Colon (tissue), 2 donors: ENCODE data around the gene PDS5A.
A peak's percentile ranks its signal among the peaks of the same experiment; 100 is the strongest.
"Not testable (repeated sequence)": the region's sequence is repeated elsewhere in the genome, so short reads cannot be mapped to it uniquely, and the experiment has no call there.

Experiments used
- FAIRE-seq: peaks from 2 replicates; lab custom pipeline; 2012; peaks lifted over from hg19 to GRCh38; lab: Jason Lieb, UNC
- donor health status: control.
- donor health status: control.

Gene PDS5A

DNA sequence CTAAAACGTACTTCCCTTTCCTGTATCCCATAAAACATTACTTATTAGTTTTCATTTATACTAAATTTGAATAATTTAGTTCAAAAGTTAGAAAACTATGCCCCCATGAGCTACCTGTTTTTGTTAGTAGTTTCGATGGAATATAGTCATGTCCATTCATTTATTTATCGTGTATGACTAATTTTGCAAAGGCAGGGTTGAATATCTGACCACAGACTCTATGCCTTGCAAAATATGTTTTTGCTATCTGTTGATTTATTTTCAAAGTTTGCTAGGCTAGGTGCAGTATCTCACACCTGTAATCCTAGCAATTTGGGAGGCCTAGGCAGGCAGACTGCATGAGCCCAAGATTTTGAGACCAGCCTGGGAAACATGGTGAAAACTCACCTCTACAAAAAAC is 78.4 kb downstream of the PDS5A start:
- no peak for FAIRE-seq

DNA sequence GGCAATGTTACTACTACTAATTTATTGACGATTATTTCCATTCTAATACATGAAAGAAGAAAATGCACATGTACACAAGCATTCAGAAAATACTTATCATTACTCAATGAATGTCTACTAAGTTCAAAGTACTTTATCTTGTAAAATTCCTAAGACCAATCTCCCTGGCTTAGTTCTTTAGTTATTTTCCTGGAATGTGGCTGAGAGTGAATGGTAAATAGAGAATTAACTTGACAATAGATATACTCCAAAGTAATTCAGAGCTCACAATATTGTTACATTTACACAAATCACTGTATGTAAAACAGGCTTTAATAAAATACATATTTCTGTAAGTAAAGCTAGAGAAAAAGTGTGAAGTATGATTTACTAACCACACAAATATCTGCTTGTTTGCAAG is 79.7 kb downstream of the PDS5A start:
- no peak for FAIRE-seq

DNA sequence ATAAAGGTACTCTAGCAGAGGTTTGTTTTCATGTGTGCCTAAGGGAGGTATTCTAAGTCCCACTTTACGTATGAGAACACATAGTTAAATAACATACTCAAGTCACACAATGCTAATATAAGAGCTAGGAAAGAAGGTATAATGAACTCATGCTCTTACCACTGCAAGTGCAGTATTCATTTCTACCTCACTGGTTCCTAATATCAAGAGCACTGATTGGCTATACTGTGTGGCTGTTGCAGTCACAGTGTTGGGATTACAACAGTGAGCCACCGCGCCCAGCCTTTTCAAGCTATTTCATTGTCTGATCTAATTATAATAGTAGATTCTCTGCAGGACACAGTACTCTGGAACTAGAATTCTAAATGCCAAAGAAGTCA is 84.0 kb downstream of the PDS5A start:
- no peak for FAIRE-seq

DNA sequence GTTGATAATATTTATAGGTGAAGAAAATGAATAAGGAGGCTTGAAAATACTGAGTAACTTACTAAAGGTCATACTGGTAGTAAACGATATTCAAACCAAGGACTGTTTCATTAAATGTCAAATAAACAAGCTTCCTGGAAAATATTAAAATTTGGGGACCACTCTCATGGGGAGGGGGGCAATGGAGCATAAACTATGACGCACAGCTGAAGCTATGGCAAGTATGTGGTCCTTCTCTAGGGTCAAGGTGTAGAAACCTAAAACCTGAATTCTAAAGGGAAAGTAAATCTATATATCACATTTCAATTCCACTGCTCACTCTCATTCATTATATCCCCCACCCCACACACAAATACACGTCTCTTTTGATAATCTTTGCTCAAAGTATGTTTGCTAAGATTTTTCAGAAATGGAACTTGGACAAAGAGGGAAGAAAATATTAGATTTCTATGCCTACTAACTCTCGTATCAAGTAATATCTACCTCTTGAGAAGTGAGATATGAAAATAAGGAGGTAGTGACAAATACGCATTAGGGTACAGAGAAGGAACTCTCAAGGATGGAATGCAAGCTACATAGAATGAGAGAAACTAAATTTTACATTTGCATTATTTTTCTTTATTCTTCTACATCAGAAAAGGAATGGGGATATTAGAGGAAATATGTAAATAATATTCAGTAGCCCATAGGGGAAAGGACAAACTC is 84.6 kb downstream of the PDS5A start:
- no peak for FAIRE-seq

DNA sequence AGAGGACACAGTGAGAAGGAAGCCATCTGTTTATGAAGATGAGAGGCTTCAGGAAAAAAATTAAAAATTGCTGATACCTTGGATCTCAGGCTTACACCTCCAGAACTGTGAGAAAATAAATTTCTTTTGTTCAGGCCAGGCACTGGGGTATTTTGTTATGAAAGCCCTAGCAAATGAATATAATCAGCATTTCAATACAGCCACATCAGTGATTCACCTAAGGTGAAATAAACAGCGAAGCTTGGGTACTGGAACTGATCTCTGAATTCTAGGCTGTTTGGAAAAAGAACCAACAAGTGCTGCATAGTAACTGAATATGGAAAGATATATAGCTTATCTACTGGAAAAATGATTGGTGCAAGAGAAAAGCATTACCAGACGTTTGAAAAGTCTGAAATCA is 88.5 kb downstream of the PDS5A start:
- no peak for FAIRE-seq

DNA sequence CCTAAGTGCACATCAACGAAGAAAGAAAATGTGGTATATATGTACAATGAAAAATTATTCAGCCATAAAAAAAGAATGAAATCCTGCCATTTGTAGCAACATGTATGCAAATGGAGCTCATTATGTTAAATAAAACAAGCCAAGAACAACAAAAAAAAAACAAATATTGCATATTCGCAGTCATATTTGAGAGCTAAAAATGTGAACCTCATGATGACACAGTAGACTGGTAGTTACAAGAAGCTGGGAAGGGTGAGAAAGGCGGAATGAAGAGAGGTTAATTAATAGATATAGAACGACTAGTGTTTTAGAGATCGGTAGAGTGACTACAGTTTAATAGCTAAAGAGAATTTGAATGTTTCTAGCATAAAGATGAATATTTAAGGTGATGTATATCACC is 89.2 kb downstream of the PDS5A start:
- no peak for FAIRE-seq

DNA sequence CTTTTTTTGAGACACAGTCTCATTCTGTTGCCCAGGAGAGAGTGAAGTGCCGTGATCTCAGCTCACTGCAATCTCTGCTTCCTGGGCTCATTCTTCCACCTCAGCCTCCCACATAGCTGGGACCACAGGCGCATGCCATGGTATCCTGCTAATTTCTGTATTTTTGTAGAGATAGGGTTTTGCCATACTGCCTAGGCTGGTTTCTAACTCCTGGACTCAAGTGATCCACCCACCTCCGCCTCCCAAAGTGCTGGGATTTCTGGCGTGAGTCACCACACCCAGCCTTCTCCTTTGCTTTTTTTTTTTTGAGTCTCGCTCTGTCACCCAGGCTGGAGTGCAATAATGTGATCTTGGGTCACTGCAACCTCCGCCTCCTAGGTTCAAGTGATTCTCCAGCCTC is 94.1 kb downstream of the PDS5A start:
- no peak for FAIRE-seq

DNA sequence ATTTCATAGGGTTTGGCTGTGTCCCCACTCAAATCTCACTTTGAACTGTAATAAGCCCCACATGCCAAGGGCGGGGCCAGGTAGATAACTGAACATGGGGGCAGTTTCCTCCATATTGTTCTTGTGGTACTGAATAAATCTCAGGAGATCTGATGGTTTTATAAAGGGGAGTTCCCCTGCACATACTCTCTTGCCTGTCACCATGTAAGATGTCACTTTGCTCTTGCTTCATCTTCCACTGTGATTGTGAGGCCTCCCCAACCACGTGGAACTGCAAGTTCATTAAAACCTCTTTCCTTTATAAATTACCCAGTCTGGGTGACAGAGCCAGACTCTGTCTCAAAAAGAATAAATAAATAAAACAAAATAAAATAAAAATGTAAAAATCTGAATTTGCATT is 95.9 kb downstream of the PDS5A start:
- FAIRE-seq: no peak

DNA sequence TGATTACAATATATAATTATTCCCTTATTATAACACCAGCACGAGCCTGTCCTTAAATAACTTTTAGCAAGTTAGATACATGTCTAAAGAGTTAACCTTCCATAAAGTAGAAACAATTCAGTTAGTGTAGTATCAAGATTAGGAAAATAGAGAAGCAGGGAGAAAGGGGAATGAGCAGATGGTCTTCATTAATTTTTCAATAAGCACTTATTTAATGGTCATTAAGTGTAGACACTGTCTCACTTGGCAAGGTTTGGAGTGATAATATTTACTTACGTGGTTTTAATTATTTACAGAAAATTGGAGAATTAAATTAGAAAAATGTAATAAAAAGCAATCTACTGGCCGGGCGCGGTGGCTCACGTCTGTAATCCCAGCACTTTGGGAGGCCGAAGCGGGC is 99.7 kb downstream of the PDS5A start:
- FAIRE-seq: no peak

DNA sequence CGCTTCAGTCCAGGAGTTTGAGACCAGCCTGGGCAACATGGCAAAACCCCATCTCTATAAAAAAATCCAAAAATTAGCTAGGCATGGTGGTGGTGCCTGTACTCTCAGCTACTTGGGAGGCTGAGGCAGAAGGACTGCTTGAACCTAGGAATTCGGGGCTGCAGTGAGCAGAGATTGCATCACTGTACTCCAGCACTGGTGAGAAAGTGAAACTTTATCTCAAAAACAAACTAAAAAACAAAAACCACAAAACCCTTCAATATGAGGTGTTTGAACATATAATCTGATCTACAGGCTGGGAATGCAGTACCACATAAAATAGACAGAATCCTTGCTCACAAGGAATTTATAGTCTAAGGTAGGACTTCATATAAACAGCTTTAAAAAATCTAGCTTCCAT is 103.9 kb downstream of the PDS5A start:
- no peak for FAIRE-seq

DNA sequence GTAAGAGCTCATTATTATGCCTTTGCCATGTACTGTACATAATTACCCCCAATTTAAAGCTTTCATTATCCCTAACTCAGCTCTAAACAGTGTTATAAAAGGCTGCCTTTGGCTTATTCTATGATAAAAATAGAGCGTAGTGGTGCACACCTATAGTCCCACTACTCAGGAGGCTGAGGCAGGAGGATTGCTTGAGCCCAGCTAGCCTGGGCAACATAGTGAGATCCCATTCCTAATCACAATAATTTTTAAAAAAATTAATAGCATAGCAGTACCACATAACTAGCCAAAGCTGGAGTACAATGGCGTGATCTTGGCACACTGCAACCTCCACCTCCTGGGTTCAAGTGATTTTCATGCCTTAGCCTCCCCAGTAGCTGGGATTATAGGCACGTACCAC is 112.4 kb downstream of the PDS5A start:
- FAIRE-seq: no peak

DNA sequence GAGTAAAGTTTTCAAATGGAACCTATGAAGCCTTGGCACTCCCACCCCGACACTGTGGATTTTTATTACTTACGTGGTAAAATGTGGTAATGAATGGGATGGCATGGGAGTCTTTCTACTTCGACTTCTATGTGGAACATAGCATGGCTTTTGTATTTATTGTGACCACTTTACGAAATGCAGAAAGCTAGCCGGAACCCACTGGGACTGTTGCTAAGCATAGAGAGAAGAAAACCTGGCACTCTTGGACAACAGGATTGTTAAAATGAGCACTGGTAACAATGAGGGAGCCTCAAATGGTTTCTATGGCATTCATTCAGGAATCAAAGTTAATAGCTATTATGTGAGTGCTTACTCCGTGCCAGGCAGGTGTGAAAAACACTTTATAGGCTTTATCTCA is 113.3 kb downstream of the PDS5A start:
- no peak for FAIRE-seq

DNA sequence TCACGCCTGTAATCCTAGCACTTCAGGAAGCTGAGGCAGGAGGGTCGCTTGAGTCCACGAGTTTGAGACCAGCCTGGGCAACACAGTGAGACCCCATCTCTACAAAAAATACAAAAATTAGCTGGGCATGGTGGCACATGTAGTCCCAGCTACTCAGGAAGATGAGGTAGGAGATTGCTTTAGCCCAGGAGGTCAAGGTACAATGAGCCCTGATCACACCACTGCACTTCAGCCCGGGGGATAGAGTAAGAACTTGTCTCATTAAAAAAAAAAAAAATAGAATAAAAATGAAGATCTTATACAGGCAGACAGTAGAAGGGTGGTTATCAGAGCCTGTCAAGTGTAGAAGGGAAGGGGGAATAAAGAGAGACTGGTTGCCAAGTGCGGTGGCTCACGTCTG is 116.9 kb downstream of the PDS5A start:
- no peak for FAIRE-seq

DNA sequence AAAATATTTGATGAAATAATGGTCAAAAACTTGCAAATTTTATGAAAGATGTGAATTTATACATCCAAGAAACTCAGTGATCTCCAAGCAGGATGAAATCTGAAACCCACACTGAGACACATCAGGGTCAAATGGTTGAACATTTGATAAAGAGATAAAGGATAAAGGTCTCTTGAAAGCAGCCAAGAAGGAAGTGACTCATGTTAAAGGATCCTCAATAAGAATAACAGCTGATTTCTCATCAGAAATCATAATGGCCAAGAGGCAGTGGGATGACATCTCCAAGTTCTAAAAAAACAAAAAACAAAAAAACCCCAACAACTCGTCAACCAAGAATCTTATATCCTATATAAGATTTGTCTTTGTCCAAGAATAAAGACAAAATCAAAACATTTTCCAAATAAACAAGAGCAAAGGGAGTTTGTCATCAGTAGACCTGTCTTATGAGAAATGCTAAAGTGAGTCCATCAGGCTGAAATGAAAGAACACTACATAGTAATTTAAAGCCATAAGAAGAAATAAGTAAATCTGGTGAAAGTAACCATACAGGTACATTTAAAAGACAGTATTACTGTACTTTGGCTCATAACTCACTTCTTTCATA is 121.7 kb downstream of the PDS5A start:
- FAIRE-seq: no peak

DNA sequence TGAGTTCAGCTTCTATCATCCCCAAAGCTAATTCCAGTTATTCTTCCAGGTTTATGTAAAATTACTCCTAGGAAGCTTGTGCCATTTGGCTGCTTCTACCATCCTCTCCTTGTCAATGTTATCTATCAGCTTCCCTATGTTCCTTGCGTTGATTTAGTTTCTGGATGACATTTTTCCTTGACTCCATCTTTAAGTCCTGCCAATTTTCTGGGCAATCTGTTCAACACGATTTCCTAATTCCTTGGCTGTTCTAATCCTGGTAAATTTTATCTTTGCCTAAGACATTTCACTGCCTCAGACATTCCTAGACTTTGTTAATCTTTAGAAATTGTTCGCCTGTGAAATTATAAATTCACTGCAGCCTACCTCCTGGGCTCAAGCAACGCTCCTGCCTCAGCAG is 125.1 kb downstream of the PDS5A start:
- FAIRE-seq: no peak

DNA sequence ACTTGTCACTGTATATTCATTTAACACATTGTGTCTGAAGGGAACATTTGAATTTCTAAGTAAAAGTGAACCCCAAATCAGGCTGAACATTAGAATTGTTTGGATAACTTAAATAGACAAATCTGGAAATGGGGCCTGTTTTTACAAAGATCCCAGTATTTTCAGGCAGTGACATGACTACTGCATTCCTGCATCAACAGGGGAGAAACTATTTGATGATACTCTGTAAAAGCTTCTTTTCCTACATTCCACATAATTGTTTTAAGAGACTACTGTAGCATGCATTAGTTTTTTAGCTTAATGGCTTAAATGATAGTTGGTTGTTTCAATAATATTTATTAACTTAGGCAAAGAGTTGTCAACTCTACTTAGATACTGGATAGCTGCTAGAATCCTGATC is 127.0 kb downstream of the PDS5A start:
- FAIRE-seq: no peak

DNA sequence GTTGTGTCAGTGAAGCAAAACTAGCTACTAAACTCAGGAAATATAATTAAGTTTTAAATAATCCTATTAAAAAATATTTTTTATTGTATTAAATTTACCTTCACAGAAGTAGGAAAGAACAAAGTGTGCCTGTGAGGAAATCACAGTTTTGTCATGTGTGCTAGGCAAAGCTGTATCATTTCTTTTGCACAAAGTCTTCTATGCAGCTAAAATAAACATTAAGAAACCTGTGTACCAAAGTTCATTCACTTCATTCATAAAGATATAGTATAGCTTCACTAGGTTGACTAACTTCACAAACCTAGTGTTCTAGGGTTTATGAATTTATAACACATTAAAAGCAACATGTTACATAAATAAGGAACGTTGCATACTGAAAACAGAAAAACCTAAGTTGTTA is 131.0 kb downstream of the PDS5A start:
- FAIRE-seq: peak; percentile 64

DNA sequence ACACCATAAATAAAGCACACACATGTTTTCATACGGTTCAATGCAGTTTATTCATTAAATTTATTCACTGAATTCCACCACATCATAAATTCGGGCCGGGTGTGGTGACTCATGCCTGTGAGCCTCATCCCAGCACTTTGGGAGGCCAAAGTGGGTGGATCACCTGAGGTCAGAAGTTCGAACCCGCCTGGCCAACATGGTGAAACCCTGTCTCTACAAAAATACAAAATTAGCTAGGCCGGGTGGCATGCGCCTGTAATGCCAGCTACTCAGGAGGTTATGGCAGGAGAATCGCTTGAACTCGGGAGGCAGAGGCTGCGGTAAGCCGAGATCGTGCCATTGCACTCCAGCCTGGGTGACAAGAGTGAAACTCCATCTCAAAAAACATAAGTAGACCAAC is 131.6 kb downstream of the PDS5A start:
- FAIRE-seq: no peak

DNA sequence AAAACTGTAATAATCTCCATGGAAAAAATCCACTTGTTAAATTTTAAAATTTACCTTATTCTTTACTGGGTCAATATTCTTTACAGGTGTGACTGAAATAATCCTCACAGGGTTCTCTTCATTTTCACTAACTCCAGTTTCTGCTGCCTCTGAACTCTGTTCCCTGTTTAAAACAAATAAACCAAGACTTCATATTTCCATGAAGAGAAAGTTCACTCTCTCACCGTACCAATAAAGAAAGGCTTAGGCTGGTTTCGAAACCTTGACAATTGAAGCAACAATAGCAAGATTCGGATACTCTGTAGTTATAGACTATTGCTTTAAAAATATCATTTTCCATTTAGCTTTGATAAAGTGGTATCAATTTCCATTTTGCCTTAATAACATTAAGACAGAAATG is 135.8 kb downstream of the PDS5A start:
- FAIRE-seq: no peak

DNA sequence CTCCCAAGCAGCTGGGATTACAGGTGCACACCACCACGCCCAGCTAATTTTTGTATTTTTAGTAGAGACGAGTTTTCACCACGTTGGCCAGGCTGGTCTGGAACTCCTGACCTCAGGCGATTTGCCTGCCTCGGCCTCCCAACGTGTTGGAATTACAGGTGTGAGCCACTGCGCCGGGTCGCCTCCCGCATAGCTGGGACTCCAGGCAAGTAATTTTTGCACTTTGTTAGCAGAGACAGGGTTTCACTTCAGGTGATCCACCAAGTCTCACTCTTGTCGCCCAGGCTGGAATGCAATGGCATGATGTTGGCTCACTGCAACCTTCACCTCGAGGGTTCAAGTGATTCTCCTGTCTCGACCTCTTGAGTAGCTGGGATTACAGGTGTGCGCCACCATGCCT is 137.2 kb downstream of the PDS5A start:
- not testable (repeated sequence) for FAIRE-seq

DNA sequence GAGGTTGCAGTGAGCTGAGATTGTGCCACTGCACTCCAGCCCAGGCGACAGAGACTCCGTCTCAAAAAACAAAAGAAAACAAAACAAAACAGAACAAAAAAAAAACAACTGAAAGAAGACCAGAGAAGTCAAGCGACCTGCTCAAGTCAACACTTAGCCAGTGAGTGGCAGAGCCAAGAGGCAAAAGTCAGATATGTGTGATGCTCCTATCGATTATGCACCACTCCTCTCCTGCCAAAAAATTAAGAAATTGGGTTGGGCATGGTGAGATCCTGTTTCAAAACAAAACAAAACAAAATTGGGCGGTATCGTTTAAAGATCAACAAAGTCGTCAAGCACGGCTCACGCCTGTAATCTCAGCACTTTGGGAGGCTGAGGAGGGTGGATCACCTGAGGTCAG is 137.7 kb downstream of the PDS5A start:
- no peak for FAIRE-seq

DNA sequence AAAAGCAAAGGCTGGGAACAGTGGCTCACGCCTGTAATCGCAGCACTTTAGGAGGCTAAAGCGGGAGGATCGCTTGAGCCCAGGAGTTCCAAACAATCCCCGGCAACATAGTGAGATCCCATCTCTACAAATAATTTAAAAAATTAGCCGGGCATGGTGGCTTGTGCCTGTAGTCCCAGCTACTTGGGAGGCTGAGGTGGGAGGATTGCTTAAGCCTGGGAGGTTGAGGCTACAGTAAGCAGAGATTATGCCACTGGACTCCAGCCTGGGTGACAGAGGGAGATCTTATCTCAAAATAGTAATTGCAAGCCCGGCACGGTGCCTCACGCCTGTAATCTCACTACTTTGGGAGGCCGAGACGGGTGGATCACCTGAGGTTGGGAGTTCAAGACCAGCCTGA is 139.3 kb downstream of the PDS5A start:
- not testable (repeated sequence) for FAIRE-seq

DNA sequence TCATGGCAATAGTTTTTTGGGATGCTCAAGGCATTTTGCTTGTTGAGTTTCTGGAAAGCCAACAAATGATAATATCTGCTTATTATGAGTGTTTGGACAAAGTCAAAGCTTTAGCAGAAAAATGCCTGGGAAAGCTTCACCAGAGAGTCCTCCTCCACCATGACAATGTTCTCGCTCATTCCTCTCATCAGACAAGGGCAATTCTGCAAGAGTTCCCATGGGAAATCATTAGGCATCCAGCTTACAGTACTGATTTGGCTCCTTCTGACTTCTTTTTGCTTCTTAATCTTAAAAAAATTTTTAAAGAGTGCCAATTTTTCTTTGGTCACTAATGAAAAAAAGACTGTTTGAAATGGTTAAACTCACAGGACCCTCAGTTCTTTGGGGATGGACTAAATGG is 143.4 kb downstream of the PDS5A start:
- no peak for FAIRE-seq

DNA sequence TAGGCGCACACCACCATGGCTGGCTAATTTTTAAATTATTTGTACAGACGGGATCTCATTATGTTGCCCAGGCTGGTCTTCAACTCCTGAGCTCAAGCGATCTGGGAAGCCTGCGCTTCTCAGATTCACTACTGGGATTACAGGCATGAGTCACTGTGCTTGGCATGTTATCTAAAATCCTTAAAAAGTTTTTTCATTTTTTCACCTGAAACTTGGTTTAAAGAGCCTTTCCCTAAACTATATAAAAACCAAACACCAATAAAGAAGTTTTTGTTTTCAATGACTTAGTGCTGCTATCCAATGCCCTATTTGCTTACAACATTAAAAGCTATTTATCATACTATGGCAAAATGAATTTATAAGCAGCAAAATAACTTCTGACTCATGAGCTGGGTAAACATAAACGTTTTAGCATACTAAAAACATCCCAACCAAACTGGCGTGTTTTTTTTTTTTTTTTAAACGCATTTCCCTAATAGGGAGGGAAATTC is 151.9 kb downstream of the PDS5A start:
- no peak for FAIRE-seq
